ENCODE measurements around the gene SMPDL3A. TPM values are rescaled to one million over a fixed set of nuclear protein-coding genes. Genes with fewer than 3 reads are reported as not detected.

Gene SMPDL3A
- polyA plus RNA-seq, 3 donors from 2014 or later: 0.37 to 1.2 TPM; not detected in 1

- Mint-ChIP-seq H3K4me1 (no peaks in the 10 kb centered on the region), H3K27me3 (ENCODE audit: low read depth in 3 of 3) (peaks cover 3 to 4% (median 4%) of the 10 kb centered on the region in 3 donors), H3K36me3 (no peaks in the 10 kb centered on the region), H3K9me3 (no peaks in the 10 kb centered on the region), H3K27ac (no peak overlapping the region), H3K4me3 (no peak overlapping the region)
- no peak for DNase-seq
Measured at GRCh38 chr6:122829456-122829855, 40.4 kb downstream of the SMPDL3A start.

GRCh38 chr6:122831511-122831910 is 42.5 kb downstream of the SMPDL3A start:
- Mint-ChIP-seq H3K4me1 (no peaks in the 10 kb centered on the region), H3K9me3 (no peaks in the 10 kb centered on the region), H3K27ac (no peak overlapping the region), H3K4me3 (no peak overlapping the region), H3K27me3 (ENCODE audit: low read depth in 3 of 3) (peaks cover 3 to 4% (median 4%) of the 10 kb centered on the region in 3 donors), H3K36me3 (no peaks in the 10 kb centered on the region)
- no peak for DNase-seq

- H3K4me1 Mint-ChIP-seq: no peaks in the 10 kb centered on the region
- no peak overlapping the region for H3K27ac Mint-ChIP-seq
- H3K36me3 Mint-ChIP-seq: no peaks in the 10 kb centered on the region
- H3K27me3 Mint-ChIP-seq (ENCODE audit: low read depth in 3 of 3): peaks cover under 1 to 3% (median 2%) of the 10 kb centered on the region in 3 donors
- no peak overlapping the region for H3K4me3 Mint-ChIP-seq
- H3K9me3 Mint-ChIP-seq: no peaks in the 10 kb centered on the region
- DNase-seq: no peak
Measured at GRCh38 chr6:122832459-122832858, 43.4 kb downstream of the SMPDL3A start.

- Mint-ChIP-seq H3K4me1 (no peaks in the 10 kb centered on the region), H3K27ac (no peak overlapping the region)
- no peak for DNase-seq
Measured at GRCh38 chr6:122833021-122833491, 44.0 kb downstream of the SMPDL3A start.

GRCh38 chr6:122838060-122838780 is 49.2 kb downstream of the SMPDL3A start:
- H3K27ac Mint-ChIP-seq: no peak overlapping the region
- peaks cover 0 to 2% (median 0%) of the 10 kb centered on the region in 6 donors for H3K9me3 Mint-ChIP-seq
- H3K27me3 Mint-ChIP-seq (ENCODE audit: low read depth in 3 of 3): peaks cover 0 to 4% (median 3%) of the 10 kb centered on the region in 3 donors
- no peaks in the 10 kb centered on the region for H3K36me3 Mint-ChIP-seq
- DNase-seq: no peak
- no peak overlapping the region for H3K4me3 Mint-ChIP-seq
- H3K4me1 Mint-ChIP-seq: no peaks in the 10 kb centered on the region

More at GRCh38 chr6:122833021-122833491, 44.0 kb downstream of the SMPDL3A start:
- no peaks in the 10 kb centered on the region for H3K36me3 Mint-ChIP-seq
- H3K27me3 Mint-ChIP-seq (ENCODE audit: low read depth in 3 of 3): peaks cover 0 to 3% (median 2%) of the 10 kb centered on the region in 3 donors
- H3K4me3 Mint-ChIP-seq: no peak overlapping the region
- H3K9me3 Mint-ChIP-seq: no peaks in the 10 kb centered on the region

GRCh38 chr6:122839472-122839871 is 50.4 kb downstream of the SMPDL3A start:
- H3K9me3 Mint-ChIP-seq: peaks cover 0 to 2% (median 0%) of the 10 kb centered on the region in 6 donors
- peak; percentile 6 to 38 (median 36) for DNase-seq
- no peaks in the 10 kb centered on the region for H3K4me1 Mint-ChIP-seq
- H3K36me3 Mint-ChIP-seq: no peaks in the 10 kb centered on the region
- H3K4me3 Mint-ChIP-seq: no peak overlapping the region
- no peak overlapping the region for H3K27ac Mint-ChIP-seq
- H3K27me3 Mint-ChIP-seq (ENCODE audit: low read depth in 3 of 3): peaks cover 0 to 4% (median 4%) of the 10 kb centered on the region in 3 donors

GRCh38 chr6:122839906-122840305 is 50.8 kb downstream of the SMPDL3A start:
- Mint-ChIP-seq H3K27me3 (ENCODE audit: low read depth in 3 of 3) (peaks cover 0 to 4% (median 4%) of the 10 kb centered on the region in 3 donors), H3K36me3 (no peaks in the 10 kb centered on the region), H3K4me3 (no peak overlapping the region), H3K27ac (no peak overlapping the region), H3K4me1 (no peaks in the 10 kb centered on the region), H3K9me3 (peaks cover 0 to 2% (median 0%) of the 10 kb centered on the region in 6 donors)
- no peak for DNase-seq

GRCh38 chr6:122845464-122845863 is 56.4 kb downstream of the SMPDL3A start:
- H3K9me3 Mint-ChIP-seq: no peaks in the 10 kb centered on the region
- H3K4me1 Mint-ChIP-seq: no peaks in the 10 kb centered on the region
- no peaks in the 10 kb centered on the region for H3K36me3 Mint-ChIP-seq
- H3K27ac Mint-ChIP-seq: no peak overlapping the region
- no peak for DNase-seq
- H3K4me3 Mint-ChIP-seq: no peak overlapping the region
- H3K27me3 Mint-ChIP-seq (ENCODE audit: low read depth in 3 of 3): peaks cover 0 to 2% (median 1%) of the 10 kb centered on the region in 3 donors

- Mint-ChIP-seq H3K27me3 (ENCODE audit: low read depth in 3 of 3) (peaks cover 0 to 2% (median 0%) of the 10 kb centered on the region in 3 donors), H3K4me1 (no peaks in the 10 kb centered on the region), H3K36me3 (no peaks in the 10 kb centered on the region), H3K9me3 (peaks cover 0 to 1% (median 0%) of the 10 kb centered on the region in 6 donors), H3K4me3 (no peak overlapping the region), H3K27ac (no peak overlapping the region)
- DNase-seq: no peak
Measured at GRCh38 chr6:122845916-122846612, 57.0 kb downstream of the SMPDL3A start.

- Mint-ChIP-seq H3K4me3 (no peak overlapping the region), H3K36me3 (no peaks in the 10 kb centered on the region), H3K27me3 (ENCODE audit: low read depth in 3 of 3) (peaks cover 0 to 3% (median 3%) of the 10 kb centered on the region in 3 donors), H3K4me1 (no peaks in the 10 kb centered on the region), H3K9me3 (peaks cover 0 to 1% (median 0%) of the 10 kb centered on the region in 6 donors), H3K27ac (no peak overlapping the region)
- no peak for DNase-seq
Measured at GRCh38 chr6:122853259-122853995, 64.4 kb downstream of the SMPDL3A start.

Other genes starting within 250 kb of the SMPDL3A start
- 1 to 10 TPM in 2 of 3 donors, not detected in 1; 2.1 to 5.0 TPM for gene PKIB, start 178.9 kb upstream of the SMPDL3A start, polyA plus RNA-seq
- gene FABP7, start 9.5 kb upstream of the SMPDL3A start, polyA plus RNA-seq: not detected
- not detected for gene CLVS2, start 207.0 kb downstream of the SMPDL3A start, polyA plus RNA-seq